ENCODE data around the gene DNAH8.

Gene DNAH8

GRCh38 chr6:38909015-38909730 lies 194.1 kb downstream of the DNAH8 start:
- H2AFZ ChIP-seq (ENCODE audit: low read depth, low read length, severe bottlenecking), result no peak overlapping the region
- H3K79me2 ChIP-seq (ENCODE audit: insufficient read depth, low read length), result no peaks in the 10 kb centered on the region
- H3K9me3 ChIP-seq (ENCODE audit: insufficient read depth, low read length), result no peaks in the 10 kb centered on the region
- no peak overlapping the region for H3K27ac ChIP-seq (ENCODE audit: low read depth, low read length)
- H3K27me3 ChIP-seq (ENCODE audit: low read length), result no peaks in the 10 kb centered on the region
- no peak overlapping the region for H3K4me3 ChIP-seq (ENCODE audit: insufficient read depth, low read length, poor library complexity, severe bottlenecking)
- no peak overlapping the region for H3K9ac ChIP-seq (ENCODE audit: low read length)
- no peak overlapping the region for H3K4me2 ChIP-seq (ENCODE audit: low read depth, low read length, poor library complexity, severe bottlenecking)
- H3F3A ChIP-seq (ENCODE audit: insufficient read depth), result no peaks in the 10 kb centered on the region
- H3K9me2 ChIP-seq (replicated peaks; ENCODE audit: insufficient read depth, low read length), result no peaks in the 10 kb centered on the region
- TF ChIP-seq CTCF (IDR thresholded peaks at IDR 0.05; ENCODE audit: insufficient read depth, low read length, poor library complexity, severe bottlenecking), result no peak
- no peak for TF ChIP-seq EZH2phosphoT487 (conservative IDR thresholded peaks at IDR 0.05; ENCODE audit: low read length)
- no peaks in the 10 kb centered on the region for H4K20me1 ChIP-seq (ENCODE audit: low read depth, low read length)
- H3K36me3 ChIP-seq (ENCODE audit: low read length), result no peaks in the 10 kb centered on the region

- no peaks in the 10 kb centered on the region for H3K36me3 ChIP-seq (ENCODE audit: low read length)
- H2AFZ ChIP-seq (ENCODE audit: low read depth, low read length, severe bottlenecking), result no peak overlapping the region
- H3K9ac ChIP-seq (ENCODE audit: low read length), result no peak overlapping the region
- no peaks in the 10 kb centered on the region for H3K27me3 ChIP-seq (ENCODE audit: low read length)
- no peak overlapping the region for H3K4me3 ChIP-seq (ENCODE audit: insufficient read depth, low read length, poor library complexity, severe bottlenecking)
- no peak overlapping the region for H3K4me2 ChIP-seq (ENCODE audit: low read depth, low read length, poor library complexity, severe bottlenecking)
- no peaks in the 10 kb centered on the region for H4K20me1 ChIP-seq (ENCODE audit: low read depth, low read length)
- no peaks in the 10 kb centered on the region for H3K9me2 ChIP-seq (replicated peaks; ENCODE audit: insufficient read depth, low read length)
- no peak for TF ChIP-seq CTCF (IDR thresholded peaks at IDR 0.05; ENCODE audit: insufficient read depth, low read length, poor library complexity, severe bottlenecking)
- no peak for TF ChIP-seq EZH2phosphoT487 (conservative IDR thresholded peaks at IDR 0.05; ENCODE audit: low read length)
- H3K79me2 ChIP-seq (ENCODE audit: insufficient read depth, low read length), result no peaks in the 10 kb centered on the region
- H3K9me3 ChIP-seq (ENCODE audit: insufficient read depth, low read length), result no peaks in the 10 kb centered on the region
- H3F3A ChIP-seq (ENCODE audit: insufficient read depth), result no peaks in the 10 kb centered on the region
- H3K27ac ChIP-seq (ENCODE audit: low read depth, low read length), result no peak overlapping the region
These were observed 195.1 kb downstream of the DNAH8 start for GRCh38 chr6:38910207-38910606.

GRCh38 chr6:38912378-38912777 lies 197.3 kb downstream of the DNAH8 start:
- Histone ChIP-seq H3K4me3 (ENCODE audit: insufficient read depth, low read length, poor library complexity, severe bottlenecking) (no peak overlapping the region), H3K36me3 (ENCODE audit: low read length) (no peaks in the 10 kb centered on the region), H3K9ac (ENCODE audit: low read length) (no peak overlapping the region), H3K27me3 (ENCODE audit: low read length) (no peaks in the 10 kb centered on the region), H3K79me2 (ENCODE audit: insufficient read depth, low read length) (no peaks in the 10 kb centered on the region), H3K4me2 (ENCODE audit: low read depth, low read length, poor library complexity, severe bottlenecking) (no peak overlapping the region), H2AFZ (ENCODE audit: low read depth, low read length, severe bottlenecking) (no peak overlapping the region), H3K9me2 (replicated peaks; ENCODE audit: insufficient read depth, low read length) (no peaks in the 10 kb centered on the region), H3K9me3 (ENCODE audit: insufficient read depth, low read length) (no peaks in the 10 kb centered on the region), H3F3A (ENCODE audit: insufficient read depth) (no peaks in the 10 kb centered on the region), H4K20me1 (ENCODE audit: low read depth, low read length) (no peaks in the 10 kb centered on the region), H3K27ac (ENCODE audit: low read depth, low read length) (no peak overlapping the region)
- TF ChIP-seq CTCF (IDR thresholded peaks at IDR 0.05; ENCODE audit: insufficient read depth, low read length, poor library complexity, severe bottlenecking), result no peak

Measured in SU-DHL-6 (cell line).